GM21423 (cell line): ENCODE data around the gene PTCHD1.

Experiments used
- ATAC-seq: cut with Tn5 transposase; IDR thresholded peaks from one replicate; pipeline ENCODE4 v1.9.1; 2021; ENCODE audit warnings: mild to moderate bottlenecking, moderate library complexity; ENCODE audit not compliant: unreplicated experiment

Gene PTCHD1

GRCh38 chrX:23394421-23394820 lies 59.8 kb downstream of the PTCHD1 start:
- ATAC-seq = no peak

- ATAC-seq = no peak
Observed at GRCh38 chrX:23396263-23396662, 61.6 kb downstream of the PTCHD1 start.

GRCh38 chrX:23398570-23398969 lies 63.9 kb downstream of the PTCHD1 start:
- ATAC-seq = no peak

- ATAC-seq = no peak
Observed at GRCh38 chrX:23403849-23404248, 69.2 kb downstream of the PTCHD1 start.

- no peak for ATAC-seq
Observed at GRCh38 chrX:23422912-23423311, 88.3 kb downstream of the PTCHD1 start.

GRCh38 chrX:23434356-23434884 lies 99.8 kb downstream of the PTCHD1 start:
- ATAC-seq = no peak

- ATAC-seq = no peak
Observed at GRCh38 chrX:23435108-23435507, 100.5 kb downstream of the PTCHD1 start.

GRCh38 chrX:23435575-23435974 lies 100.9 kb downstream of the PTCHD1 start:
- no peak for ATAC-seq

GRCh38 chrX:23436875-23437274 lies 102.2 kb downstream of the PTCHD1 start:
- no peak for ATAC-seq

- no peak for ATAC-seq
Observed at GRCh38 chrX:23451266-23451665, 116.6 kb downstream of the PTCHD1 start.
